ENCODE data around the gene KTI12.

Gene KTI12

DNA sequence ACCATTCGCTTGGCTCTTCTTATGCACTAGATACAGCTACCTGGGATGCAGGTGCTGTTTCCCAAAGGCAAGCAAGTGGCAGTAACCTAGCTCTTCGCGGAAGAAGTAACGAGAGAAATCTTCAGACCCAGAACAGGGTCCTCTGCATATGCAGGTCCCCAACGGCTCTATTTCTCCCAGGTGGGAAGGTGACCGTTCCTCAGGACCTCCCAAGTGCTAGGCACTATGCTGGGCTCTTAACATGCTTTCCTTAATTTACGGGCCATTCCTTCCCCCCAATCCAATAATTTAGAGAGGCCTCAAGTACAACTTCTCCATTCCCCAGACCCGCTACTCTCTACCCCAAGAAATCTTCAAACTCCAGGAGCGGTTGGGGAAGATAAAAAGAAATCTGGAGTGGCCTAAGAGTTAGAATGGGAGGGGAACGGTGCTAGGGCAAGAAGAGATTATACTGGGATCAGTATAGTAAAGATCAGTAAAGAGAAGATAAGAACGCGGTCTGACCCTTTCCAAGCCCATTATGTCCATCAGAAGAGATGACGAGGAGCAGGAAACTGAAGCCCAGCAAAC, 21.0 kb upstream of the KTI12 start:
- TF ChIP-seq, protein P1, sequence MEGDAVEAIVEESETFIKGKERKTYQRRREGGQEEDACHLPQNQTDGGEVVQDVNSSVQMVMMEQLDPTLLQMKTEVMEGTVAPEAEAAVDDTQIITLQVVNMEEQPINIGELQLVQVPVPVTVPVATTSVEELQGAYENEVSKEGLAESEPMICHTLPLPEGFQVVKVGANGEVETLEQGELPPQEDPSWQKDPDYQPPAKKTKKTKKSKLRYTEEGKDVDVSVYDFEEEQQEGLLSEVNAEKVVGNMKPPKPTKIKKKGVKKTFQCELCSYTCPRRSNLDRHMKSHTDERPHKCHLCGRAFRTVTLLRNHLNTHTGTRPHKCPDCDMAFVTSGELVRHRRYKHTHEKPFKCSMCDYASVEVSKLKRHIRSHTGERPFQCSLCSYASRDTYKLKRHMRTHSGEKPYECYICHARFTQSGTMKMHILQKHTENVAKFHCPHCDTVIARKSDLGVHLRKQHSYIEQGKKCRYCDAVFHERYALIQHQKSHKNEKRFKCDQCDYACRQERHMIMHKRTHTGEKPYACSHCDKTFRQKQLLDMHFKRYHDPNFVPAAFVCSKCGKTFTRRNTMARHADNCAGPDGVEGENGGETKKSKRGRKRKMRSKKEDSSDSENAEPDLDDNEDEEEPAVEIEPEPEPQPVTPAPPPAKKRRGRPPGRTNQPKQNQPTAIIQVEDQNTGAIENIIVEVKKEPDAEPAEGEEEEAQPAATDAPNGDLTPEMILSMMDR (IDR thresholded peaks at IDR 0.05) = no peak

DNA sequence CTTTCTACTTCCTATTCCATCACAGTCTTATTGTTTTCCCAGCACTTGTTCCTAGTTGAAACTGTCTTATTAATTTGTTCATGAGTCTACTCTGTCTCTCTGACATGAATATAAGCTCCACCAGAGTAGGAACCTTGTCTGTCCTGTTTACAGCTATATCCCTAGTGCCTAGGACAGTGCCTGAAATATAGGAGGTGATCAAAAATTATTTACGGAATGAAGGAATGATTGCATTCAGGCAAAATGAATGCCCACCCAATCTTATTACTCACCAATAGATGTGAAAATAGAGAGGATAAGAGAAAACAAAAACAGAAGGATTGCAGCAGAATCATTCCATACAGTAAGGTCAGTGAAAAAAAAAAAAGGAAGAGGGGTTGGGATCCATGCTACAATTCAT, 20.3 kb upstream of the KTI12 start:
- TF ChIP-seq, protein P1 (IDR thresholded peaks at IDR 0.05) = no peak

DNA sequence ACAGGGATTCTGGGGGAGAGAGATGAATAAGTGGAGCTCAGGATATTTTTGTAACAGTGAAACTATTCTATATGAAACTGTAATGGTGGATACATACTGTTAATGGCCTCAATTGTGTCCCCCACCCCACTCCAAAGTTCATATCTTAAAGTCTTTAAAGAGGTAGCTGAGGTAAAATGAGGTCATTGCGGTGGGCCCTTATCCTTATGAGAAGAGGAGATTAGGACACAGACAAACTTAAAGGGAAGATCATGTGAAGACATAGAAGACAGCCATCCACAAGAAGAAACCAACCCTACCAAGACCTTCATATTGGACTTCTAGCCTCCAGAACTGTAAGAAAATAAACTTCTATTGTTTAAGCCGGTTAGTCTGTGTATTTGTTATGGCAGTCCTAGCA, 11.6 kb upstream of the KTI12 start:
- TF ChIP-seq, protein P1 (IDR thresholded peaks at IDR 0.05) = no peak

DNA sequence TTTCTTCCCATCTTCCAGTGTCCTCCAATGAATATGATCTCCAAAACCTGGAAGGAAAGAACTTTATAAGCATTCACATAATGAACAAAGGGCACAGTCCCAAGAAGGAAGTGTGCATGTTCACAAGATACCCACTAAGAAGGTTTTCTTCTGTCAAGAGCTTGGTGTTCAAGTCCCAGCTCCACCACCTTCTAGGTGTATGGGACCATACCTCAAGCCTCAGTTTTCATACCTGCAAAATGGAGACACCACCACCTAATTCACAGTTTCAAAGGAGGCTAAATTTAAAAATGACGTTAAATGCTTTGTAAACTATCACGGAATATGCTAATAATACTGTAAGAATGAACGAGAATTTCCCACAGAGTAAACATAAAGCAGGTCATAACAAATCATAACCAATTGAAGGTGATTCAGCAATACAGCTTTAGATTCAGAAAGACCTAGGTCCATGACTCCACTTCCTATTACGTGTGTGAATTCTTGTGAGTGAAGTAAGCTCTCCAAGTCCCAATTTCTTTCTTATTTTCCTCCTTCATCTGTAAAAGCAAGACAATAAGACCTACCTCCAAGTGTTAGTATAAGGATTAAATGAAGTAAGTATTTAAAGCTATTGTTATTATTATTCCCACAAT, 8.1 kb upstream of the KTI12 start:
- TF ChIP-seq, protein P1 (IDR thresholded peaks at IDR 0.05) = no peak

DNA sequence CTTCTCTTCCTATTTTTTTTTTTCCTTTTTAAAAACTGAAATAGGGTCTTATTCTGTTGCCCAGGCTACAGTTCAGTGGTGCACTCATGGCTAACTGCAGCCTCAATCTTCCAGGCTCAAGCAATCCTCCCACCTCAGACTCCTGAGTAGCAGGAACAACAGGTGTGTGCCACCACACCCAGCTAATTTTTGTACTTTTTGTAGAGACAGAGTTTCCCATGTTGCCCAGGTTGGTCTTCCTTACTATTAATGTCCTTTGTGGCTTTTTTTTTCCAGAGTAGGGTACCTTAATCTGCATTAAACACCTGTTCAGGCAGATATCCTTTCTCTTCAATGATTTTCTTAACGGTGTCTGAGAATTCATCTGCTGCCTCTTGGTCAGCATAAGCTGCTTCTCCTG, 4.3 kb upstream of the KTI12 start:
- TF ChIP-seq, protein P1 (IDR thresholded peaks at IDR 0.05) = no peak

DNA sequence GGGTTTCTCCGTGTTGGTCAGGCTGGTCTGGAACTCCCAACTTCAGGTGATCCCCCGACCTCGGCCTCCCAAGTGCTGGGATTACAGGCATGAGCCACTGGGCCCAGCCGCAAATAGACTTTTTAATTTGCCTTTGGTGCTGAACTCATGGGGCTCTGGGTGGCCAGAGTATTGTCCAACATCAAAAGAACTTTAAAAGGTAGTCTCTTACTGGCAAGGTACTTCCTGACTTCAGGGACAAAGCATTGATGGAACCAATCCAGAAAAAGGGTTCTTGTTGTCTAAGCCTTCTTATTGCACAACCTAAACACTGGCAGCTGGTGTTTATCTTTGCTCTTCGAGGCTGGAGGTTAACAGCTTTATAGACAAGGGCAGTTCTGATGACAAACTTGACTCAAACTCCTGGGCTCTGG, 3.8 kb upstream of the KTI12 start:
- TF ChIP-seq, protein P1 (IDR thresholded peaks at IDR 0.05) = no peak

DNA sequence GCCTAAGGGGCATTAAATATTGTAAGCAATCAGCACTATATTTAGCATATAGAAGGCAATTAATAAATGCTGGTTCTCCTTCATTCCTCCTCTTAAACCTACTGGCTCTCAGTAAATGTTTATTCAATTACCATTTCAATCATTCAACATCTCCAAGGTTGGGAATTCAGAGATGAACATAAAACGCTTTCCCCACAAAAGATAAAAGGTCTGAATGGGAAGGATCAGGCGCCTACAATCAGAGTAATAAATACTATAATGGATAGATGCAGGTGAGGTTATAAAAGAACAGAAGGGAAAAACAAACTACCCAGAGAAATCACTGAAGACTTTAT, 407 bp upstream of the KTI12 start:
- TF ChIP-seq, protein P1 (IDR thresholded peaks at IDR 0.05) = no peak

DNA sequence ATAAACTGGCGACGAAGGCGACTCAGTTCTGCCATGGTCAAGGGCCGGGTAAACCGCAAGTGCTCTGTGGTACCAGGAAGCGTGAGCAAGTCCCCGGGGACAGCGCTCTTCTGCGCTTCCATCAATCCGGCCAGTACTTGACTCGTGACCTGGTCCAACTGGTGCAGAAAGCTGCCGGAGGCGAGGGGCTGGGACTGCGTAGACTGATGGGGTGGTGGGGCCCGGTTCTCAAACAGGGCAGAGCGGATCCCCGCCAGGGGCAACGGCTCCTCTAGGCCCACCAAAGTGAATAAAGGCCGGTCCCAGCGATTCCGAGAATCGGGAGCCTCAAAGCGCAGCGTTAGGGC, 852 bp downstream of the KTI12 start:
- TF ChIP-seq, protein P1 (IDR thresholded peaks at IDR 0.05) = no peak
